Skin of body (tissue), 2 donors: Measurements from ENCODE around the gene NRCAM. TPM values are rescaled to one million over a fixed set of nuclear protein-coding genes. Genes with fewer than 3 reads are reported as not detected.

Experiments used
- DNase-seq: peaks from one replicate; lab custom pipeline; 2025; lab: John Stamatoyannopoulos, UW
- total RNA-seq: library from RNA; depleted of rRNA; stranded (reverse); fragments of >200 nt; gene quantifications from one replicate; pipeline ENCODE4 v1.2.3, GENCODE V29; 2014

The NRCAM gene
- total RNA-seq, 1 donor from 2014 or later, result 7.9 TPM

GRCh38 chr7:108101759-108102158 is 354.5 kb downstream of the NRCAM start:
- no peak for DNase-seq

- peak; percentile 38 for DNase-seq
Measured at GRCh38 chr7:108099713-108100112, 356.5 kb downstream of the NRCAM start.

- DNase-seq, result no peak
Measured at GRCh38 chr7:108097703-108098102, 358.5 kb downstream of the NRCAM start.

Other genes starting within 250 kb of the NRCAM start
- 37.3 TPM for gene PNPLA8, start 69.7 kb upstream of the NRCAM start, total RNA-seq
- gene THAP5, start 113.3 kb upstream of the NRCAM start, total RNA-seq, result 28.2 TPM
- gene DNAJB9, start 113.4 kb upstream of the NRCAM start, total RNA-seq, result 25.9 TPM